ENCODE data around the gene HDAC4. TPM values are rescaled to one million over a fixed set of nuclear protein-coding genes. Genes with fewer than 3 reads are reported as not detected.

Gene HDAC4
- polyA plus RNA-seq, 1 donor (not counting 4 experiments of a cell fraction or from before 2014, with no cell fraction given) = 2.9 TPM

DNA sequence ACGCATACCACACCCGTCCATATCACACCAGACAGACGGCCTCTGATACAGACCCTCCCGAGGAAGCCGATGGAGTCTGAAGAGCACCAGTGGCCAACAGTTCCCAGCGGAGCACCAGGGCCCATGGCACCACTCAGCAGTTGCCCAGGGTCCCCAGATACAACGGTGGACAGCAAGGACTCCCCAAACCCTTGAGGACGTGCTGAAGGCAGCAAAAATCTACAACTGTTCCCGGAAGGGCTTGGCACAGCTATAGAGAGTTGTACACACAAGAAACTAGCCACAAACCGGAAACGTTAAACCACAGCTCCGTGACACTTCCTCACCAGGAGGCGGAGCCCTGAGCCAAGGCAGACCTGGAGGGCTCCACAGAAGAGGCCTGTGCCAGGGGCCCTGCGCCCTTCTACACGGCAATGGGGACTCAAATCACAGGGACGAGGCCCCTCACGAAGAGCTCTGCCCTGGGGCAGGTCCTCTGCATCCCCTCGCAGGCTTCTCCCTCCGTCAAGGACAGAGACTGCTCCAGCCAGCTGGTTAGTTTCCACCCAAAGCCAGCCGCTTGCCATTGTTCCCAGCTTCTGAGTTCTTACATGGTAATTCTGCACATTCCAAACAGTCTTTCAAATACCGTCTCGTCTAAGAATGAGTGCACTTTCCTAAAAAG, 133.4 kb downstream of the HDAC4 start:
- dilution Hi-C loops (cut with MboI; ENCODE audit: extremely low pct_ligation_motif_present, low sequenced_read_pairs) = no loop called here
- H2AFZ ChIP-seq (ENCODE audit: control insufficient read depth, low read length) = no peak overlapping the region
- FAIRE-seq (no peak), DNase-seq (ENCODE audit: low read depth, low spot score) (no peak)
- H3K9me3 ChIP-seq (ENCODE audit: control insufficient read depth, low read depth, low read length) = no peaks in the 10 kb centered on the region
- H3K4me3 ChIP-seq (ENCODE audit: control insufficient read depth in 2 of 3, extremely low read depth in 1 of 3, insufficient read depth in 2 of 3, low read depth in 1 of 3, low read length in 3 of 3) = no peak overlapping the region
- H3K79me2 ChIP-seq (ENCODE audit: control insufficient read depth, insufficient read depth, low read length) = peaks cover 5% of the 10 kb centered on the region
- no peaks in the 10 kb centered on the region for H3K27me3 ChIP-seq (ENCODE audit: control insufficient read depth, extremely low read depth, insufficient read depth, low read length)
- no peaks in the 10 kb centered on the region for H3K36me3 ChIP-seq (ENCODE audit: control insufficient read depth in 2 of 2, extremely low read depth in 1 of 2, insufficient read depth in 2 of 2, low read length in 2 of 2)
- no peak overlapping the region for H3K4me2 ChIP-seq (ENCODE audit: control insufficient read depth, extremely low read depth, insufficient read depth, low read depth, low read length)
- H3K9ac ChIP-seq (ENCODE audit: control insufficient read depth, extremely low read depth, insufficient read depth, low read length) = no peak overlapping the region
- peaks cover 15% of the 10 kb centered on the region for H3K4me1 ChIP-seq (ENCODE audit: control insufficient read depth, extremely low read depth, insufficient read depth, low read length)
- no peak for TF ChIP-seq EZH2 (IDR thresholded peaks at IDR 0.05; ENCODE audit: low read length)
- TF ChIP-seq, protein P1, sequence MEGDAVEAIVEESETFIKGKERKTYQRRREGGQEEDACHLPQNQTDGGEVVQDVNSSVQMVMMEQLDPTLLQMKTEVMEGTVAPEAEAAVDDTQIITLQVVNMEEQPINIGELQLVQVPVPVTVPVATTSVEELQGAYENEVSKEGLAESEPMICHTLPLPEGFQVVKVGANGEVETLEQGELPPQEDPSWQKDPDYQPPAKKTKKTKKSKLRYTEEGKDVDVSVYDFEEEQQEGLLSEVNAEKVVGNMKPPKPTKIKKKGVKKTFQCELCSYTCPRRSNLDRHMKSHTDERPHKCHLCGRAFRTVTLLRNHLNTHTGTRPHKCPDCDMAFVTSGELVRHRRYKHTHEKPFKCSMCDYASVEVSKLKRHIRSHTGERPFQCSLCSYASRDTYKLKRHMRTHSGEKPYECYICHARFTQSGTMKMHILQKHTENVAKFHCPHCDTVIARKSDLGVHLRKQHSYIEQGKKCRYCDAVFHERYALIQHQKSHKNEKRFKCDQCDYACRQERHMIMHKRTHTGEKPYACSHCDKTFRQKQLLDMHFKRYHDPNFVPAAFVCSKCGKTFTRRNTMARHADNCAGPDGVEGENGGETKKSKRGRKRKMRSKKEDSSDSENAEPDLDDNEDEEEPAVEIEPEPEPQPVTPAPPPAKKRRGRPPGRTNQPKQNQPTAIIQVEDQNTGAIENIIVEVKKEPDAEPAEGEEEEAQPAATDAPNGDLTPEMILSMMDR (optimal IDR thresholded peaks at IDR 0.05 in 1 of 3, IDR thresholded peaks at IDR 0.05 in 1 of 3, conservative IDR thresholded peaks at IDR 0.05 in 1 of 3; ENCODE audit: extremely low read depth in 1 of 3, insufficient read depth in 2 of 3, low read length in 3 of 3) = peak in 1 of 3 experiments; percentile 10
- H3K27ac ChIP-seq (ENCODE audit: control insufficient read depth, insufficient read depth, low read length) = no peak overlapping the region
- peaks cover 3% of the 10 kb centered on the region for H4K20me1 ChIP-seq (ENCODE audit: control insufficient read depth, extremely low read depth, insufficient read depth, low read length)
- H3K9me1 ChIP-seq (ENCODE audit: control insufficient read depth, extremely low read depth, insufficient read depth, low read length) = peaks cover 2% of the 10 kb centered on the region

DNA sequence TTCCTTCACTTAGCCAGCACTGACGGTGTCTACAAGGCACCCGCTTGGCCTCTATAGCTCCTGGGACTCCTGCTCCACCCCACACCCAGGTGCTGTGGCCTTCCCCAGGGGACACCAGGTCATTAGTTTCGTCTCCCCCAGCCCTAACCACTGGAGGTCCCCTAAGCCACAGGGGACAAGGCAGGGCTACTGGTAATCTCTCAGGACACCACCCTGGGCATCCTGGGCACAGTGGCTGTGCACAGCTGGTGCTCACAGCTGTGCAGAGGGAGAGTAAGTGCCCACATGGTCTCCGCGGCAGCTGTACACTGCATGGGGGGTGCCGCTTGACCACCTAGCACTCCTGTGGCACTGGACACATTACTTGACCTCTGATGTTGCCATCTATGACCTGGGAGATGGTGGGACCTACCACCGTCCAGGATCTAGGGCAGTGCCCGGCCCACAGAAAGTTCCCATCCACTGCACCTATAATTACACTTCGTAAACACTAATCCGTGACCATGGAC, 134.0 kb downstream of the HDAC4 start:
- Histone ChIP-seq H3K4me1 (ENCODE audit: control insufficient read depth, extremely low read depth, insufficient read depth, low read length) (peaks cover 15% of the 10 kb centered on the region), H3K9ac (ENCODE audit: control insufficient read depth, extremely low read depth, insufficient read depth, low read length) (no peak overlapping the region), H3K9me1 (ENCODE audit: control insufficient read depth, extremely low read depth, insufficient read depth, low read length) (peaks cover 2% of the 10 kb centered on the region), H2AFZ (ENCODE audit: control insufficient read depth, low read length) (no peak overlapping the region), H4K20me1 (ENCODE audit: control insufficient read depth, extremely low read depth, insufficient read depth, low read length) (peaks cover 3% of the 10 kb centered on the region), H3K9me3 (ENCODE audit: control insufficient read depth, low read depth, low read length) (no peaks in the 10 kb centered on the region), H3K4me2 (ENCODE audit: control insufficient read depth, extremely low read depth, insufficient read depth, low read depth, low read length) (no peak overlapping the region), H3K36me3 (ENCODE audit: control insufficient read depth in 2 of 2, extremely low read depth in 1 of 2, insufficient read depth in 2 of 2, low read length in 2 of 2) (no peaks in the 10 kb centered on the region), H3K27me3 (ENCODE audit: control insufficient read depth, extremely low read depth, insufficient read depth, low read length) (no peaks in the 10 kb centered on the region), H3K79me2 (ENCODE audit: control insufficient read depth, insufficient read depth, low read length) (peaks cover 5% of the 10 kb centered on the region), H3K27ac (ENCODE audit: control insufficient read depth, insufficient read depth, low read length) (no peak overlapping the region), H3K4me3 (ENCODE audit: control insufficient read depth in 2 of 3, extremely low read depth in 1 of 3, insufficient read depth in 2 of 3, low read depth in 1 of 3, low read length in 3 of 3) (no peak overlapping the region)
- no peak for DNase-seq (ENCODE audit: low read depth, low spot score)
- FAIRE-seq = no peak
- dilution Hi-C loops (cut with MboI; ENCODE audit: extremely low pct_ligation_motif_present, low sequenced_read_pairs) = no loop called here
- TF ChIP-seq, protein P1 (optimal IDR thresholded peaks at IDR 0.05 in 1 of 3, IDR thresholded peaks at IDR 0.05 in 1 of 3, conservative IDR thresholded peaks at IDR 0.05 in 1 of 3; ENCODE audit: extremely low read depth in 1 of 3, insufficient read depth in 2 of 3, low read length in 3 of 3) = no peak
- no peak for TF ChIP-seq EZH2 (IDR thresholded peaks at IDR 0.05; ENCODE audit: low read length)
